ENCODE measurements around the gene MYCBP. TPM values are rescaled to one million over a fixed set of nuclear protein-coding genes. Genes with fewer than 3 reads are reported as not detected.

MYCBP gene
- total and polyA plus RNA-seq, 7 donors: 13.0 to 55.7 (median 18.9) TPM

DNA sequence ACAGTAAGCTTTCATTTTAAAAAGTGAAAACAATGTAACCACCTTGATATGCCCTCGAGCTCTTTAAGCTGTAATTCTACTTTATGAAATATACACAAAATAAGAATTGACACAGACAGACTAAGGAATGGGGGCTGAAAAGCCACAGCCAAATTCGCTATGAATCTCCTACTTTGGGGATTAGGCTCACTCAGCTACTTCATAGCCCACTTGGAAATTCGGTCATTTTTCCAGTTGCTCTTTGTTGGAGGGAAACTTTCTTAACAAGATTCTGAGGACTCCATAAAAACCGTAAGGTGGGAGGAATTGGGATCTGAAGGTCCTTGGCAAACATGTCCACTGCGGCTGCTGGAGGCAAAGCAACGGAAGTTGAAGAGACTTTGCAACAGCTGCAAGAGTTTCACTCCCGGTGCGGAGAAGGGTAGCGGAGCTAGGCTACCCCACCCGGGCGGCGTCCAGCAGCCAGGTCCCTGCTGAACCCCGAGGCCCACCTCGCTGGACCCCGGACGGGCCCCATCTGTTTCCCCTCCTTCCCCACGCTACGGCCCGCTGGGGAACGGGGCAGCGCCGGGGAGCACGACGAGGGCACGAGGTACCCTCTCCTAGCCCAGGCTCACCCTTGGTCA lies 634 bp downstream of the MYCBP start:
- Histone ChIP-seq H3K27me3 (no peaks in the 10 kb centered on the region), H3K36me3 (no peaks in the 10 kb centered on the region), H3K9me3 (no peaks in the 10 kb centered on the region), H3K4me3 (peak overlapping the region; percentile 56 to 92 (median 79)), H3K27ac (peak overlapping the region; percentile 71 to 80 (median 79)), H3K4me1 (peaks cover 0 to 24% (median 14%) of the 10 kb centered on the region in 4 donors)
- TF ChIP-seq POLR2A (IDR thresholded peaks at IDR 0.05): no peak
- TF ChIP-seq EP300 (IDR thresholded peaks at IDR 0.05): no peak
- TF ChIP-seq CTCF (IDR thresholded peaks at IDR 0.05): no peak
- TF ChIP-seq POLR2AphosphoS5 (IDR thresholded peaks at IDR 0.05): no peak
- 2 to 4% methylated on average over 25 of the region's 25 CpGs for WGBS, 2 donors
- DNase-seq: no peak
- intact Hi-C loops (cut with DNase I): loop anchor here (1.0 kb wide), 2 partner anchors 12 to 118 kb away; no protein-coding TSS in a partner anchor

DNA sequence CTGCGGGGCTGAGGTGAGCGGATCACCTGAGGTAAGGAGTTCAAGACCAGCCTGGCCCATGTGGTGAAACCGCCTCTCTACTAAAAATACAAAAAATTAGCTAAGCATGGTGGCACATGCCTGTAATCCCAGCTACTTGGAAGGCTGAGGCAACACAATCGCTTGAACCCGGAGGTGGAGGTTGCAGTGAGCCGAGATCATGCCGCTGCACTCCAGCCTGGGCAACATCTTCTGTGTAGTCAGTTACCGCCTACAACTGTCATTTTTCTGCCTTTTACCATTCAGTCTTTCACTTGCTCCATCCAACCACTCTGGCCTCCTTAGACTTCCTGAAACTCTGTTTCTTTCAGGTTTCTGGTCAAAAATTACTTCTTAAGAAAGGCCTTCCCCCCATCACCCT lies 2.2 kb downstream of the MYCBP start:
- Histone ChIP-seq H3K4me3 (no peak overlapping the region), H3K9me3 (no peaks in the 10 kb centered on the region), H3K27ac (no peak overlapping the region), H3K4me1 (peaks cover 0 to 24% (median 14%) of the 10 kb centered on the region in 4 donors), H3K36me3 (no peaks in the 10 kb centered on the region), H3K27me3 (no peaks in the 10 kb centered on the region)
- 92 to 96% methylated on average over 8 of the region's 8 CpGs for WGBS, 2 donors
- intact Hi-C loops (cut with DNase I): no loop called here
- TF ChIP-seq POLR2AphosphoS5 (IDR thresholded peaks at IDR 0.05): no peak
- no peak for TF ChIP-seq EP300 (IDR thresholded peaks at IDR 0.05)
- no peak for TF ChIP-seq POLR2A (IDR thresholded peaks at IDR 0.05)
- TF ChIP-seq CTCF (IDR thresholded peaks at IDR 0.05): no peak
- no peak for DNase-seq

DNA sequence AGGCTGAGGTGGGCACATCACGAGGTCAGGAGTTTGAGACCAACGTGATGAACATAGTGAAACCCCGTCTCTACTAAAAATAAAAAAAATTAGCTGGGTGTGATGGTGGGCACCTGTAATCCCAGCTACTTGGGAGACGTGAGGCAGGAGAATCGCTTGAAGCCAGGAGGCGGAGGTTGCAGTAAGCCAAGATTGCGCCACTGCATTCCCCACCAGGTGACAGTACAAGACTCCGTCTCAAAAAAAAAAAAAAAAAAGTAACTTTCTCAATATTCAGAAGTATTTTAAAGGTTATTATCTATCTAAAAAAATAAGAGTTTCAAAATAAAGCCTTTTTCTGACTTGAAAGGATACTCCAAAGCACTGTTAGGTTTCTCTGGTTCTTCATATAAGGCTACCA lies 5.9 kb downstream of the MYCBP start:
- Histone ChIP-seq H3K36me3 (peaks cover 0 to 5% (median 0%) of the 10 kb centered on the region in 4 donors), H3K9me3 (no peaks in the 10 kb centered on the region), H3K4me1 (peaks cover 0 to 29% (median 17%) of the 10 kb centered on the region in 4 donors), H3K27me3 (no peaks in the 10 kb centered on the region), H3K4me3 (no peak overlapping the region), H3K27ac (no peak overlapping the region)
- DNase-seq: no peak
- intact Hi-C loops (cut with DNase I): no loop called here
- TF ChIP-seq EP300 (IDR thresholded peaks at IDR 0.05) (no peak), CTCF (IDR thresholded peaks at IDR 0.05) (no peak), POLR2AphosphoS5 (IDR thresholded peaks at IDR 0.05) (no peak), POLR2A (IDR thresholded peaks at IDR 0.05) (no peak)
- WGBS, 2 donors: 96% methylated on average over 8 of the region's 8 CpGs

GRCh38 chr1:38865112-38865715 lies 7.9 kb downstream of the MYCBP start:
- H3K27ac ChIP-seq: no peak overlapping the region
- H3K4me1 ChIP-seq: peaks cover 0 to 42% (median 29%) of the 10 kb centered on the region in 4 donors
- WGBS, 2 donors: 80 to 92% methylated on average over 4 of the region's 4 CpGs
- no peaks in the 10 kb centered on the region for H3K27me3 ChIP-seq
- DNase-seq: no peak
- intact Hi-C loops (cut with DNase I): no loop called here
- no peaks in the 10 kb centered on the region for H3K9me3 ChIP-seq
- no peak overlapping the region for H3K4me3 ChIP-seq
- TF ChIP-seq POLR2AphosphoS5 (IDR thresholded peaks at IDR 0.05) (no peak), EP300 (IDR thresholded peaks at IDR 0.05) (no peak), POLR2A (IDR thresholded peaks at IDR 0.05) (no peak), CTCF (IDR thresholded peaks at IDR 0.05) (no peak)
- H3K36me3 ChIP-seq: peaks cover 0 to 5% (median 0%) of the 10 kb centered on the region in 4 donors

Measured in sigmoid colon (tissue), 7 donors.